IMR-90 (cell line): ENCODE results near the gene MARS1. TPM values are rescaled to one million over a fixed set of nuclear protein-coding genes. Genes with fewer than 3 reads are reported as not detected.

Experiments used
- ATAC-seq: fragments of 200-7000 bp; cut with Tn5 transposase; 2 replicates; pipeline ENCODE4 v1.9.1; 2020; ENCODE audit warnings: low read depth, mild to moderate bottlenecking, moderate library complexity
- BruUV-seq: library from RNA; stranded (reverse); fragments of 400-500 nt; replicated peaks from 2 replicates; lab custom pipeline; 2021; lab: Mats Ljungman, UMichigan
- CTCF ChIA-PET: fragments of 300-600 bp; formaldehyde crosslinking; extraction: SDS; loops from one replicate; lab custom pipeline; 2021; ENCODE audit warnings: antibody characterized with exemption; lab: Yijun Ruan, JAX
- POLR2A ChIA-PET: fragments of 300-600 bp; sonication (Branson Sonifier 250); formaldehyde crosslinking; loops from one replicate; lab custom pipeline; 2022; ENCODE audit warnings: antibody characterized with exemption; ENCODE audit not compliant: unreplicated experiment; lab: Charles Lee
- DNase-seq: peaks from one replicate; pipeline ENCODE4 v3.0.0; 2013
- H2AFZ ChIP-seq: replicated peaks from 2 replicates; pipeline ENCODE3; 2013; ENCODE audit warnings: low read length, mild to moderate bottlenecking; ENCODE audit not compliant: poor library complexity
- H2AK5ac ChIP-seq: 2 replicates; pipeline ENCODE4 v1.6.1; 2013; ENCODE audit warnings: low read depth, low read length, inconsistent platforms
- H2AK9ac ChIP-seq: replicated peaks from 2 replicates; pipeline ENCODE3; 2013; ENCODE audit warnings: mild to moderate bottlenecking, low read depth, low read length, moderate library complexity; ENCODE audit not compliant: poor library complexity
- H2BK120ac ChIP-seq: 2 replicates; pipeline ENCODE4 v1.6.1; 2013; ENCODE audit warnings: low read depth, low read length, inconsistent platforms
- H2BK15ac ChIP-seq: 3 replicates; pipeline ENCODE4 v1.6.1; 2013; ENCODE audit warnings: low read depth, low read length, inconsistent platforms
- H2BK20ac ChIP-seq: 2 replicates; pipeline ENCODE4 v1.6.1; 2013; ENCODE audit warnings: low read depth, mild to moderate bottlenecking, inconsistent platforms, low read length, moderate library complexity
- H2BK5ac ChIP-seq: 2 replicates; pipeline ENCODE4 v1.6.1; 2013; ENCODE audit warnings: mild to moderate bottlenecking, low read depth, low read length, inconsistent platforms; ENCODE audit not compliant: poor library complexity, severe bottlenecking
- H3K14ac ChIP-seq: replicated peaks from 2 replicates; pipeline ENCODE4 v1.6.1; 2013; ENCODE audit warnings: low read depth, low read length, inconsistent platforms
- H3K18ac ChIP-seq: 2 replicates; pipeline ENCODE4 v1.6.1; 2013; ENCODE audit warnings: low read depth, low read length, control low read depth
- H3K23ac ChIP-seq: 2 replicates; pipeline ENCODE4 v1.6.1; 2013; ENCODE audit warnings: low read depth, low read length, inconsistent platforms
- H3K27ac ChIP-seq: 2 replicates; pipeline ENCODE4 v1.5.1; 2013; ENCODE audit warnings: mild to moderate bottlenecking, control low read depth, low read length; ENCODE audit not compliant: insufficient read depth
- H3K27me3 ChIP-seq: 2 replicates; pipeline ENCODE4 v1.6.1; 2013; ENCODE audit warnings: low read length; ENCODE audit not compliant: control insufficient read depth, insufficient read depth
- H3K36me3 ChIP-seq: 2 replicates; pipeline ENCODE4 v1.6.1; 2013; ENCODE audit warnings: low read length, mixed read lengths; ENCODE audit not compliant: control insufficient read depth, insufficient read depth
- H3K4ac ChIP-seq: 2 replicates; pipeline ENCODE4 v1.6.1; 2013; ENCODE audit warnings: low read depth, low read length, inconsistent platforms
- H3K4me1 ChIP-seq: 2 replicates; pipeline ENCODE4 v1.6.1; 2013; ENCODE audit warnings: low read length, mixed read lengths; ENCODE audit not compliant: control insufficient read depth, insufficient read depth
- H3K4me2 ChIP-seq: 2 replicates; pipeline ENCODE4 v1.6.1; 2013; ENCODE audit warnings: low read depth, mild to moderate bottlenecking, control low read depth, low read length, moderate library complexity
- H3K4me3 ChIP-seq: 2 replicates; pipeline ENCODE4 v1.5.1; 2013; ENCODE audit warnings: low read depth, mild to moderate bottlenecking, control low read depth, low read length, moderate library complexity; ENCODE audit not compliant: insufficient read depth
- H3K56ac ChIP-seq: 2 replicates; pipeline ENCODE4 v1.6.1; 2013; ENCODE audit warnings: low read length, inconsistent platforms; ENCODE audit not compliant: insufficient read depth; ENCODE audit errors: extremely low read depth
- H3K79me1 ChIP-seq, 2 experiments: 2 replicates each; pipeline ENCODE4 v1.6.1; 2013; ENCODE audit warnings: low read length in 2 of 2, inconsistent platforms in 1 of 2, low read depth in 1 of 2
- H3K9ac ChIP-seq: 2 replicates; pipeline ENCODE4 v1.6.1; 2013; ENCODE audit warnings: low read depth, low read length, control low read depth
- H3K9me1 ChIP-seq: 2 replicates; pipeline ENCODE4 v1.6.1; 2013; ENCODE audit warnings: low read length, inconsistent platforms; ENCODE audit not compliant: insufficient read depth
- H3K9me3 ChIP-seq: 2 replicates; pipeline ENCODE4 v1.6.1; 2013; ENCODE audit warnings: low read length; ENCODE audit not compliant: control insufficient read depth, insufficient read depth
- H4K20me1 ChIP-seq: 2 replicates; pipeline ENCODE4 v1.6.1; 2013; ENCODE audit warnings: low read length, inconsistent platforms; ENCODE audit not compliant: insufficient read depth
- H4K5ac ChIP-seq: 2 replicates; pipeline ENCODE4 v1.6.1; 2013; ENCODE audit warnings: mild to moderate bottlenecking, low read depth, low read length, control low read depth
- H4K8ac ChIP-seq, 2 experiments: 2 replicates each; pipeline ENCODE4 v1.6.1; 2013; ENCODE audit warnings: low read depth in 2 of 2, low read length in 2 of 2, control low read depth in 1 of 2, inconsistent platforms in 1 of 2
- H4K91ac ChIP-seq: 2 replicates; pipeline ENCODE4 v1.6.1; 2013; ENCODE audit warnings: low read depth, low read length, inconsistent platforms; ENCODE audit not compliant: insufficient read depth
- BHLHE40 ChIP-seq: fragments of 150-350 bp; IDR thresholded peaks from 2 replicates; pipeline ENCODE4 v1.6.1; 2016; ENCODE audit warnings: mild to moderate bottlenecking, low read depth, low read length
- CHD1 ChIP-seq: IDR thresholded peaks from 2 replicates; pipeline ENCODE4 v1.6.1; 2012; ENCODE audit warnings: low read depth, low read length, improper control_type of control experiment
- FOS ChIP-seq: fragments of 150-350 bp; IDR thresholded peaks from 2 replicates; pipeline ENCODE4 v1.6.1; 2016; ENCODE audit warnings: low read depth, low read length
- MXI1 ChIP-seq: IDR thresholded peaks from 2 replicates; pipeline ENCODE4 v1.6.1; 2012; ENCODE audit warnings: low read depth, mild to moderate bottlenecking, low read length, moderate library complexity, borderline replicate concordance
- NFE2L2 ChIP-seq: fragments of 150-350 bp; IDR thresholded peaks from 2 replicates; pipeline ENCODE4 v1.6.1; 2016; ENCODE audit warnings: low read depth, mild to moderate bottlenecking, low read length
- RAD21 ChIP-seq: IDR thresholded peaks from 2 replicates; pipeline ENCODE4 v1.6.1; 2012; ENCODE audit warnings: low read length, improper control_type of control experiment
- SMC3 ChIP-seq: fragments of 150-350 bp; IDR thresholded peaks from 2 replicates; pipeline ENCODE4 v1.6.1; 2016; ENCODE audit warnings: low read depth, mild to moderate bottlenecking, antibody characterized with exemption, low read length, moderate library complexity
- WGBS, 2 experiments: methylation state at CpG; one replicate each; pipeline versions ENCODE4 v1.1.5 to v1.1.7; 2013; ENCODE audit warnings: missing lambda C conversion rate in 2 of 2; ENCODE audit not compliant: insufficient read length in 1 of 2; ENCODE audit errors: extremely low coverage in 2 of 2; 5-methylcytosine and 5-hydroxymethylcytosine counted together
- dilution Hi-C: fragments of 300-500 bp; cut with HindIII; formaldehyde crosslinking; loops from one replicate; pipeline ENCODE4 v1.14.3; 2018; ENCODE audit warnings: low sequenced_read_pairs; ENCODE audit not compliant: unreplicated experiment
- in situ Hi-C: fragments of 300-500 bp; cut with MboI; formaldehyde crosslinking; loops from 3 replicates; pipeline ENCODE4 v1.14.3; 2019; ENCODE audit warnings: low sequenced_read_pairs, inconsistent platforms, mixed read lengths
- intact Hi-C: fragments of 100-400 bp; cut with micrococcal nuclease; formaldehyde crosslinking; loops from 2 replicates; pipeline ENCODE4 v1.10.0; 2022
- polyA plus RNA-seq, 3 experiments: library from polyadenylated mRNA; depleted of rRNA; stranded (reverse); fragments of >200 nt; gene quantifications; 2 replicates each; pipeline ENCODE4 v1.2.3, GENCODE V29; 2012; ENCODE audit warnings: low replicate concordance in 1 of 3
- total RNA-seq: library from RNA; depleted of rRNA; stranded (reverse); fragments of >200 nt; gene quantifications from 2 replicates; pipeline ENCODE4 v1.2.3, GENCODE V29; 2012

Gene MARS1
- total and polyA plus RNA-seq, 2 of the 4 experiments (the other 2 are of a cell fraction): 156 to 164 TPM

- Histone ChIP-seq H3K9me1 (peaks cover 14% of the 10 kb centered on the region), H3K4me1 (peaks cover 22% of the 10 kb centered on the region), H3K9ac (peak overlapping the region; percentile 91), H3K23ac (peak overlapping the region; percentile 39), H3K9me3 (no peaks in the 10 kb centered on the region), H4K20me1 (peaks cover 36% of the 10 kb centered on the region), H3K79me1 (peaks cover 14 to 62% of the 10 kb centered on the region in 2 experiments), H3K27ac (peak overlapping the region; percentile 88), H3K4me2 (peak overlapping the region; percentile 93), H2BK5ac (peak overlapping the region; percentile 83), H2AFZ (no peak overlapping the region), H2AK5ac (peak overlapping the region; percentile 98), H3K36me3 (peaks cover 45% of the 10 kb centered on the region), H4K5ac (no peak overlapping the region), H3K4me3 (peak overlapping the region; percentile 54), H2BK15ac (peak overlapping the region; percentile 59; the same call in 1 of the 3 replicates), H2BK20ac (0 out of 2 replicates have a peak overlapping the region, but pooled peaks have one; percentile 12), H3K4ac (peak overlapping the region; percentile 91), H3K14ac (peak overlapping the region; percentile 93), H3K27me3 (no peaks in the 10 kb centered on the region), H4K8ac (peak overlapping the region; percentile 47 to 78; a peak in 2 of 4 replicates), H3K18ac (no peak overlapping the region; the same call in 1 of the 2 replicates), H3K56ac (peak overlapping the region; percentile 91), H2AK9ac (peak overlapping the region; percentile 40), H2BK120ac (no peak overlapping the region; the same call in 1 of the 2 replicates), H4K91ac (peak overlapping the region; percentile 64)
- dilution Hi-C loops (no loop called here), in situ Hi-C loops (no loop called here), intact Hi-C loops (no loop called here)
- DNase-seq (no peak), ATAC-seq (no peak)
- CTCF ChIA-PET: interaction anchor here (0.6 kb wide), 1 partner anchor 805 kb away, joined by 3 read pairs; no protein-coding TSS in a partner anchor
- 75% methylated on average over 4 of the region's 14 CpGs; no CpG with 5 or more reads in 1 of the 2 experiments for WGBS, 2 experiments
- BruUV-seq: no TSS peak
- TF ChIP-seq MXI1: no peak
- TF ChIP-seq CHD1: no peak
- TF ChIP-seq RAD21: no peak
- no peak for TF ChIP-seq FOS
- no peak for TF ChIP-seq NFE2L2
- TF ChIP-seq BHLHE40: no peak
- no peak for TF ChIP-seq SMC3
- POLR2A ChIA-PET: interaction anchor here (0.7 kb wide), 1 partner anchor 12 kb away, joined by 7 read pairs; no protein-coding TSS in a partner anchor
These were observed 36.1 kb downstream of the MARS1 start for GRCh38 chr12:57523706-57524614.
